HEK293 (cell line): ENCODE results near the gene IGF2R.

Experiments used
- CTCF ChIA-PET: fragments of 350-600 bp; formaldehyde crosslinking; extraction: SDS; loops from one replicate; lab custom pipeline; 2021; ENCODE audit warnings: antibody characterized with exemption; lab: Yijun Ruan, JAX
- POLR2A ChIA-PET: fragments of 300-600 bp; formaldehyde crosslinking; extraction: SDS; loops from one replicate; lab custom pipeline; 2020; ENCODE audit warnings: antibody characterized with exemption, inconsistent platforms; lab: Yijun Ruan, JAX
- H3K27ac ChIP-seq: fragments of 200-500 bp; sonication (Bioruptor generic); 2 replicates; pipeline ENCODE4 v1.5.1; 2014; ENCODE audit warnings: low read depth, low read length, control low read depth, inconsistent platforms; ENCODE audit errors: extremely low read depth
- H3K36me3 ChIP-seq, 2 experiments: fragments of 200-500 bp in 1 of 2; sonication (Bioruptor generic) in 1 of 2; 1 replicate in 1 of 2; 2 replicates in 1 of 2; pipeline ENCODE4 v1.5.1; 2014 to 2017; ENCODE audit warnings: inconsistent platforms in 2 of 2, low read length in 2 of 2; ENCODE audit not compliant: control insufficient read depth in 2 of 2, insufficient read depth in 1 of 2
- H3K4me1 ChIP-seq: fragments of 200-500 bp; sonication (Bioruptor generic); 2 replicates; pipeline ENCODE4 v1.5.1; 2014; ENCODE audit warnings: mild to moderate bottlenecking, low read length, inconsistent platforms; ENCODE audit not compliant: control insufficient read depth, insufficient read depth
- H3K4me3 ChIP-seq: 2 replicates; pipeline ENCODE4 v1.5.1; 2011; ENCODE audit warnings: low read depth, mild to moderate bottlenecking, control low read depth, low read length, moderate library complexity
- H3K9me3 ChIP-seq: fragments of 200-500 bp; sonication (Bioruptor generic); 2 replicates; pipeline ENCODE4 v1.5.1; 2014; ENCODE audit warnings: low read depth, low read length, inconsistent platforms; ENCODE audit not compliant: control insufficient read depth, insufficient read depth
- BCL11B ChIP-seq: fragments of 450-650 bp; formaldehyde crosslinking; IDR thresholded peaks from 2 replicates; pipeline ENCODE4 v1.5.1; 2016; ENCODE audit warnings: low read depth, missing biosample characterization, missing genetic modification characterization
- MYNN ChIP-seq: fragments of 450-650 bp; formaldehyde crosslinking; IDR thresholded peaks from 2 replicates; pipeline ENCODE4 v1.5.1; 2016; ENCODE audit warnings: missing biosample characterization, missing genetic modification characterization, borderline replicate concordance
- MZF1 ChIP-seq: fragments of 450-650 bp; formaldehyde crosslinking; IDR thresholded peaks from 2 replicates; pipeline ENCODE4 v1.5.1; 2017; ENCODE audit warnings: missing biosample characterization, missing genetic modification characterization, borderline replicate concordance
- PRDM1 ChIP-seq: fragments of 450-650 bp; formaldehyde crosslinking; IDR thresholded peaks from 2 replicates; pipeline ENCODE4; 2016; ENCODE audit warnings: missing biosample characterization, missing genetic modification characterization
- WT1 ChIP-seq: fragments of 450-650 bp; formaldehyde crosslinking; IDR thresholded peaks from 2 replicates; pipeline ENCODE4 v1.5.1; 2016; ENCODE audit warnings: missing biosample characterization, missing genetic modification characterization
- ZBTB10 ChIP-seq: fragments of 450-650 bp; formaldehyde crosslinking; IDR thresholded peaks from 2 replicates; pipeline ENCODE4 v1.5.1; 2016; ENCODE audit warnings: missing biosample characterization, missing genetic modification characterization
- ZBTB11 ChIP-seq: fragments of 450-650 bp; formaldehyde crosslinking; conservative IDR thresholded peaks from 2 replicates; pipeline ENCODE4 v1.5.1; 2016; ENCODE audit warnings: low read depth, missing biosample characterization, missing genetic modification characterization
- ZBTB44 ChIP-seq: fragments of 450-650 bp; IDR thresholded peaks from 2 replicates; pipeline ENCODE4 v1.5.1; 2018; ENCODE audit warnings: missing biosample characterization, mild to moderate bottlenecking, missing genetic modification characterization
- ZNF132 ChIP-seq: fragments of 450-650 bp; formaldehyde crosslinking; IDR thresholded peaks from 2 replicates; pipeline ENCODE4 v1.5.1; 2017; ENCODE audit warnings: missing biosample characterization, missing genetic modification characterization, borderline replicate concordance
- ZNF169 ChIP-seq: fragments of 450-650 bp; formaldehyde crosslinking; IDR thresholded peaks from 2 replicates; pipeline ENCODE4 v1.5.1; 2016; ENCODE audit warnings: missing biosample characterization, missing genetic modification characterization
- ZNF211 ChIP-seq: fragments of 450-650 bp; formaldehyde crosslinking; IDR thresholded peaks from 2 replicates; pipeline ENCODE4 v1.5.1; 2016; ENCODE audit warnings: low read depth, missing biosample characterization, missing genetic modification characterization
- ZNF221 ChIP-seq: fragments of 450-650 bp; formaldehyde crosslinking; IDR thresholded peaks from 2 replicates; pipeline ENCODE4 v1.5.1; 2017; ENCODE audit warnings: missing biosample characterization, missing genetic modification characterization, borderline replicate concordance
- ZNF510 ChIP-seq: fragments of 450-650 bp; formaldehyde crosslinking; IDR thresholded peaks from 2 replicates; pipeline ENCODE4 v1.5.1; 2018; ENCODE audit warnings: mild to moderate bottlenecking, missing genetic modification characterization, missing biosample characterization; ENCODE audit not compliant: insufficient replicate concordance
- ZNF514 ChIP-seq: fragments of 450-650 bp; formaldehyde crosslinking; IDR thresholded peaks from 2 replicates; pipeline ENCODE4 v1.5.1; 2016; ENCODE audit warnings: missing biosample characterization, missing genetic modification characterization
- ZNF610 ChIP-seq: fragments of 450-650 bp; formaldehyde crosslinking; IDR thresholded peaks from 2 replicates; pipeline ENCODE4 v1.5.1; 2016; ENCODE audit warnings: missing biosample characterization, missing genetic modification characterization, borderline replicate concordance
- ZNF624 ChIP-seq: fragments of 450-650 bp; formaldehyde crosslinking; IDR thresholded peaks from 2 replicates; pipeline ENCODE4 v1.5.1; 2017; ENCODE audit warnings: missing biosample characterization, missing genetic modification characterization
- ZNF677 ChIP-seq: fragments of 450-650 bp; IDR thresholded peaks from 2 replicates; pipeline ENCODE4 v1.5.0; 2018; ENCODE audit warnings: missing biosample characterization, mild to moderate bottlenecking, missing genetic modification characterization, moderate library complexity
- ZNF843 ChIP-seq: fragments of 450-650 bp; formaldehyde crosslinking; IDR thresholded peaks from 2 replicates; pipeline ENCODE4 v1.5.1; 2016; ENCODE audit warnings: missing biosample characterization, missing genetic modification characterization
- ZSCAN5A ChIP-seq: fragments of 450-650 bp; formaldehyde crosslinking; IDR thresholded peaks from 2 replicates; pipeline ENCODE4 v1.5.1; 2016; ENCODE audit warnings: missing biosample characterization, missing genetic modification characterization
- TF ChIP-seq, protein P1 (sequence below): fragments of 450-650 bp; formaldehyde crosslinking; IDR thresholded peaks from 2 replicates; pipeline ENCODE4 v1.5.1; 2017; ENCODE audit warnings: missing biosample characterization, missing genetic modification characterization
- TF ChIP-seq, protein P2 (sequence below): fragments of 450-650 bp; formaldehyde crosslinking; IDR thresholded peaks from 2 replicates; pipeline ENCODE4 v1.5.1; 2017; ENCODE audit warnings: missing biosample characterization, mild to moderate bottlenecking, missing genetic modification characterization, moderate library complexity

IGF2R gene

GRCh38 chr6:160124007-160124406 is 155.1 kb downstream of the IGF2R start:
- CTCF ChIA-PET: interaction anchor here (0.7 to 1.6 kb wide), 2 partner anchors 14 to 275 kb away, joined by 3 to 5 read pairs; no protein-coding TSS in a partner anchor

GRCh38 chr6:160124605-160125004 is 155.7 kb downstream of the IGF2R start:
- Histone ChIP-seq H3K4me1 (no peaks in the 10 kb centered on the region), H3K36me3 (no peaks in the 10 kb centered on the region), H3K9me3 (no peaks in the 10 kb centered on the region), H3K27ac (no peak overlapping the region), H3K4me3 (no peak overlapping the region)
- POLR2A ChIA-PET: no interaction called here
- CTCF ChIA-PET: interaction anchor here (0.7 kb wide), 1 partner anchor 274 kb away, joined by 3 read pairs; no protein-coding TSS in a partner anchor
- TF ChIP-seq ZNF169 (no peak), ZBTB11 (tag by site-specific recombination) (no peak), ZSCAN5A (no peak), ZNF211 (tag by site-specific recombination) (no peak), ZNF132 (tag by site-specific recombination) (no peak), MYNN (tag by site-specific recombination) (no peak), WT1 (tag by site-specific recombination) (no peak), ZNF624 (no peak), ZNF510 (tag by site-specific recombination) (no peak)
- TF ChIP-seq, protein P1, sequence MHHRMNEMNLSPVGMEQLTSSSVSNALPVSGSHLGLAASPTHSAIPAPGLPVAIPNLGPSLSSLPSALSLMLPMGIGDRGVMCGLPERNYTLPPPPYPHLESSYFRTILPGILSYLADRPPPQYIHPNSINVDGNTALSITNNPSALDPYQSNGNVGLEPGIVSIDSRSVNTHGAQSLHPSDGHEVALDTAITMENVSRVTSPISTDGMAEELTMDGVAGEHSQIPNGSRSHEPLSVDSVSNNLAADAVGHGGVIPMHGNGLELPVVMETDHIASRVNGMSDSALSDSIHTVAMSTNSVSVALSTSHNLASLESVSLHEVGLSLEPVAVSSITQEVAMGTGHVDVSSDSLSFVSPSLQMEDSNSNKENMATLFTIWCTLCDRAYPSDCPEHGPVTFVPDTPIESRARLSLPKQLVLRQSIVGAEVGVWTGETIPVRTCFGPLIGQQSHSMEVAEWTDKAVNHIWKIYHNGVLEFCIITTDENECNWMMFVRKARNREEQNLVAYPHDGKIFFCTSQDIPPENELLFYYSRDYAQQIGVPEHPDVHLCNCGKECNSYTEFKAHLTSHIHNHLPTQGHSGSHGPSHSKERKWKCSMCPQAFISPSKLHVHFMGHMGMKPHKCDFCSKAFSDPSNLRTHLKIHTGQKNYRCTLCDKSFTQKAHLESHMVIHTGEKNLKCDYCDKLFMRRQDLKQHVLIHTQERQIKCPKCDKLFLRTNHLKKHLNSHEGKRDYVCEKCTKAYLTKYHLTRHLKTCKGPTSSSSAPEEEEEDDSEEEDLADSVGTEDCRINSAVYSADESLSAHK (tag by site-specific recombination): no peak
- TF ChIP-seq, protein P2, sequence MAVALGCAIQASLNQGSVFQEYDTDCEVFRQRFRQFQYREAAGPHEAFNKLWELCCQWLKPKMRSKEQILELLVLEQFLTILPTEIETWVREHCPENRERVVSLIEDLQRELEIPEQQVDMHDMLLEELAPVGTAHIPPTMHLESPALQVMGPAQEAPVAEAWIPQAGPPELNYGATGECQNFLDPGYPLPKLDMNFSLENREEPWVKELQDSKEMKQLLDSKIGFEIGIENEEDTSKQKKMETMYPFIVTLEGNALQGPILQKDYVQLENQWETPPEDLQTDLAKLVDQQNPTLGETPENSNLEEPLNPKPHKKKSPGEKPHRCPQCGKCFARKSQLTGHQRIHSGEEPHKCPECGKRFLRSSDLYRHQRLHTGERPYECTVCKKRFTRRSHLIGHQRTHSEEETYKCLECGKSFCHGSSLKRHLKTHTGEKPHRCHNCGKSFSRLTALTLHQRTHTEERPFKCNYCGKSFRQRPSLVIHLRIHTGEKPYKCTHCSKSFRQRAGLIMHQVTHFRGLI (tag by site-specific recombination): no peak

More at GRCh38 chr6:160124007-160124406, 155.1 kb downstream of the IGF2R start:
- H3K27ac ChIP-seq: no peak overlapping the region
- no peak overlapping the region for H3K4me3 ChIP-seq
- H3K9me3 ChIP-seq: no peaks in the 10 kb centered on the region
- no peak for TF ChIP-seq ZNF610 (tag by site-specific recombination)
- TF ChIP-seq BCL11B (tag by site-specific recombination): no peak
- no peak for TF ChIP-seq ZNF843 (tag by site-specific recombination)
- TF ChIP-seq ZNF221 (tag by site-specific recombination): no peak
- TF ChIP-seq ZBTB44 (tag by site-specific recombination): no peak
- TF ChIP-seq MZF1 (tag by site-specific recombination): no peak
- no peak for TF ChIP-seq ZNF514 (tag by site-specific recombination)
- no peak for TF ChIP-seq ZNF677 (tag by site-specific recombination)
- no peak for TF ChIP-seq ZBTB10 (tag by site-specific recombination)
- no peak for TF ChIP-seq PRDM1
- no peaks in the 10 kb centered on the region for H3K4me1 ChIP-seq
- POLR2A ChIA-PET: no interaction called here
- no peaks in the 10 kb centered on the region for H3K36me3 ChIP-seq
